GM10266 (cell line): ENCODE measurements around the gene EGLN1.
A peak's percentile ranks its signal among the peaks of the same experiment; 100 is the strongest.

Experiments used
- DNase-seq: peaks from one replicate; pipeline ENCODE4 v3.0.0; 2012; ENCODE audit errors: extremely low spot score
- TF ChIP-seq, protein P1 (sequence below): IDR thresholded peaks from 2 replicates; pipeline ENCODE4 v1.5.1; 2012; ENCODE audit warnings: mild to moderate bottlenecking, low read depth; ENCODE audit not compliant: control insufficient read depth, insufficient read depth; ENCODE audit errors: missing control alignments

EGLN1 gene

GRCh38 chr1:231385416-231385748, 36.7 kb downstream of the EGLN1 start:
- DNase-seq: no peak
- TF ChIP-seq, protein P1, sequence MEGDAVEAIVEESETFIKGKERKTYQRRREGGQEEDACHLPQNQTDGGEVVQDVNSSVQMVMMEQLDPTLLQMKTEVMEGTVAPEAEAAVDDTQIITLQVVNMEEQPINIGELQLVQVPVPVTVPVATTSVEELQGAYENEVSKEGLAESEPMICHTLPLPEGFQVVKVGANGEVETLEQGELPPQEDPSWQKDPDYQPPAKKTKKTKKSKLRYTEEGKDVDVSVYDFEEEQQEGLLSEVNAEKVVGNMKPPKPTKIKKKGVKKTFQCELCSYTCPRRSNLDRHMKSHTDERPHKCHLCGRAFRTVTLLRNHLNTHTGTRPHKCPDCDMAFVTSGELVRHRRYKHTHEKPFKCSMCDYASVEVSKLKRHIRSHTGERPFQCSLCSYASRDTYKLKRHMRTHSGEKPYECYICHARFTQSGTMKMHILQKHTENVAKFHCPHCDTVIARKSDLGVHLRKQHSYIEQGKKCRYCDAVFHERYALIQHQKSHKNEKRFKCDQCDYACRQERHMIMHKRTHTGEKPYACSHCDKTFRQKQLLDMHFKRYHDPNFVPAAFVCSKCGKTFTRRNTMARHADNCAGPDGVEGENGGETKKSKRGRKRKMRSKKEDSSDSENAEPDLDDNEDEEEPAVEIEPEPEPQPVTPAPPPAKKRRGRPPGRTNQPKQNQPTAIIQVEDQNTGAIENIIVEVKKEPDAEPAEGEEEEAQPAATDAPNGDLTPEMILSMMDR: no peak

GRCh38 chr1:231384696-231385415, 37.2 kb downstream of the EGLN1 start:
- no peak for DNase-seq
- TF ChIP-seq, protein P1: no peak

DNA sequence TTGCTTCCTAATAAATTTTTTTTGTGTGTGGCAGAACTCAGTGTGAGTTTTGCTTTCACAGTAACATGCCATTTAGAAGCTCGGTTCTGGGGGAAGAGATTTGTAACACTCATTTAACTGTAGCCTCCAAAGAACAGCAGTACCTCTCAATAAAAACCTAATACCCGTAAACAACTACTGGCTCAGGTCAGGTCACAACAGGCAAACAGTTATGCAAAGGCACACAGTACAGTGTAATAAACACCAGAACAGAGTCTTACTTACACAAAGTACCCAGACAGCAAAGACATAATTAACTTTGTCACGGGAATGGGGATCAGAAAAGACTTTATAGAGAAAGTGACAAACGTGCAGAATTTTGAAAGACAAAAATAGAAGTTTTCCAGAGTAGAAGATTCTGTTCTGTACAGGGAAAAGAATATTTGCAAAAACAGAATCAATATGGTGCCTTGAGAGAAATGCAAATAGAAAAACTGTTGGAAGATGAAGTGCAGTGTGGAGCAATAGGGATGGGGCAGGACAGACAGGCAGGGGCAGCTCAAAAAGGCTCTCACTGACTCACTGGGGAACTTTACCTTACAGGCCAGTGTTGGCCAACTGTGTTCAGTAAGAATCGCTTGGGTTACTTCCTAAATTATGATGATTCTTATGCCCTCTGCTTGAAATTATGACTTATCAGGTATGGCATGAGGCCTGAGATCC, 38.8 kb downstream of the EGLN1 start:
- TF ChIP-seq, protein P1: no peak
- DNase-seq: no peak

- no peak for DNase-seq
- TF ChIP-seq, protein P1: no peak
These were observed 39.7 kb downstream of the EGLN1 start for GRCh38 chr1:231382426-231382825.

DNA sequence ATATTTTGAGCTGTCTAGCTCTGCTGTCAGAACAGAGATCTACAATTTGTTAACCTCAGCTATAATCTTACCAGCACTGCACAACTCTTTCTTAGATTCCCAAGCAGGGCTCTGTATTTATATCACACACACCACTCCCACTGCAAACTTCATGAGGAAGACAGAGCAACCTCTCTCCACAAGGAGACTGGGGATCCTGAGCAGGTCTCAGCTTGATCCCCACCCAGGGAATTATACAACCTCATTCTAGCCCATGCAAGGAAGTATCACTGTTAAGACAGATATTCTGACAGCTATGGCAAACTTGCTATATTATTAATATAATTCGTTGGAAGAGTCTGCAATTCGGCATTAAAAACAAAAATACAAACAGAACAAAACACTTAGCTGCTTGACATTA, 40.4 kb downstream of the EGLN1 start:
- DNase-seq: no peak
- TF ChIP-seq, protein P1: no peak

- TF ChIP-seq, protein P1: no peak
- peak; percentile 12 for DNase-seq
These were observed 45.1 kb downstream of the EGLN1 start for GRCh38 chr1:231376875-231377549.

GRCh38 chr1:231376101-231376500, 46.0 kb downstream of the EGLN1 start:
- no peak for DNase-seq
- TF ChIP-seq, protein P1: no peak
